Central memory CD8-positive, alpha-beta T cell (primary cell): ENCODE measurements around the gene ECHDC1.
"Not testable (repeated sequence)": the region's sequence is repeated elsewhere in the genome, so short reads cannot be mapped to it uniquely, and the experiment has no call there.

Experiments
- ATAC-seq: fragments of 150-1000 bp; cut with Tn5 transposase; replicated peaks from 2 replicates; pipeline ENCODE4 v1.10.0; 2022; ENCODE audit warnings: mild to moderate bottlenecking, moderate FRiP score, moderate number of reproducible peaks; ENCODE audit not compliant: poor library complexity, severe bottlenecking; ENCODE audit errors: extremely low read depth
- DNase-seq, 2 donors: peaks; one replicate each; pipeline ENCODE4 v3.0.0; 2021; ENCODE audit warnings: low spot score in 2 of 2
- H3K27ac Mint-ChIP-seq: one replicate; pipeline ENCODE4 v1.8.0; 2022; ENCODE audit warnings: low read depth, mild to moderate bottlenecking, moderate library complexity, mixed read lengths
- H3K27me3 Mint-ChIP-seq: one replicate; pipeline ENCODE4 v1.8.0; 2022; ENCODE audit warnings: mixed read lengths
- H3K36me3 Mint-ChIP-seq: one replicate; pipeline ENCODE4 v1.8.0; 2022; ENCODE audit warnings: mild to moderate bottlenecking, moderate library complexity, mixed read lengths; ENCODE audit not compliant: insufficient read depth
- H3K4me1 Mint-ChIP-seq: one replicate; pipeline ENCODE4 v1.8.0; 2022; ENCODE audit warnings: mixed read lengths
- H3K4me3 Mint-ChIP-seq: one replicate; pipeline ENCODE4 v1.8.0; 2022; ENCODE audit warnings: mild to moderate bottlenecking, moderate library complexity, mixed read lengths
- H3K9me3 Mint-ChIP-seq: one replicate; pipeline ENCODE4 v1.8.0; 2022; ENCODE audit warnings: mixed read lengths

Gene ECHDC1

GRCh38 chr6:127342946-127343808 lies at the start of gene ECHDC1:
ECHDC1 (minus strand) TSS chr6:127343609; CDS start chr6:127331028, 12,581 bp downstream.
- Mint-ChIP-seq H3K27ac (no peak within 1 kb of the TSS), H3K27me3 (no peaks in the 10 kb centered on the region), H3K9me3 (no peaks in the 10 kb centered on the region), H3K4me3 (no peak within 1 kb of the TSS), H3K4me1 (no peaks in the 10 kb centered on the region), H3K36me3 (peaks cover 1% of the 10 kb centered on the region)
- ATAC-seq (peak; percentile 84), DNase-seq (peak; percentile 52 to 55)

GRCh38 chr6:127392301-127392700 lies 48.9 kb upstream of the ECHDC1 start:
- no peaks in the 10 kb centered on the region for H3K4me1 Mint-ChIP-seq
- H3K27ac Mint-ChIP-seq: no peak overlapping the region
- no peaks in the 10 kb centered on the region for H3K36me3 Mint-ChIP-seq
- DNase-seq: no peak
- H3K9me3 Mint-ChIP-seq: no peaks in the 10 kb centered on the region
- ATAC-seq: no peak
- H3K4me3 Mint-ChIP-seq: no peak overlapping the region
- H3K27me3 Mint-ChIP-seq: peaks cover 9% of the 10 kb centered on the region

GRCh38 chr6:127391094-127391953 lies 47.9 kb upstream of the ECHDC1 start:
- Mint-ChIP-seq H3K36me3 (no peaks in the 10 kb centered on the region), H3K27ac (no peak overlapping the region), H3K9me3 (no peaks in the 10 kb centered on the region), H3K27me3 (peaks cover 9% of the 10 kb centered on the region), H3K4me1 (no peaks in the 10 kb centered on the region), H3K4me3 (no peak overlapping the region)
- ATAC-seq (no peak), DNase-seq (no peak)

GRCh38 chr6:127389706-127390105 lies 46.3 kb upstream of the ECHDC1 start:
- no peak for ATAC-seq
- no peaks in the 10 kb centered on the region for H3K36me3 Mint-ChIP-seq
- peaks cover 9% of the 10 kb centered on the region for H3K27me3 Mint-ChIP-seq
- no peak overlapping the region for H3K27ac Mint-ChIP-seq
- H3K4me3 Mint-ChIP-seq: no peak overlapping the region
- no peaks in the 10 kb centered on the region for H3K4me1 Mint-ChIP-seq
- no peaks in the 10 kb centered on the region for H3K9me3 Mint-ChIP-seq
- DNase-seq: no peak

GRCh38 chr6:127385668-127386430 lies 42.4 kb upstream of the ECHDC1 start:
- ATAC-seq (no peak), DNase-seq (no peak)
- Mint-ChIP-seq H3K4me1 (no peaks in the 10 kb centered on the region), H3K27ac (no peak overlapping the region), H3K27me3 (peaks cover 9% of the 10 kb centered on the region), H3K9me3 (no peaks in the 10 kb centered on the region), H3K4me3 (no peak overlapping the region), H3K36me3 (no peaks in the 10 kb centered on the region)

GRCh38 chr6:127384848-127385247 lies 41.4 kb upstream of the ECHDC1 start:
- not testable (repeated sequence) for H3K4me1 Mint-ChIP-seq, H3K9me3 Mint-ChIP-seq, H3K36me3 Mint-ChIP-seq, DNase-seq, H3K27me3 Mint-ChIP-seq, H3K27ac Mint-ChIP-seq, H3K4me3 Mint-ChIP-seq, ATAC-seq

- H3K27ac Mint-ChIP-seq: no peak overlapping the region
- no peak overlapping the region for H3K4me3 Mint-ChIP-seq
- H3K9me3 Mint-ChIP-seq: no peaks in the 10 kb centered on the region
- peaks cover 3% of the 10 kb centered on the region for H3K27me3 Mint-ChIP-seq
- no peak for ATAC-seq
- no peaks in the 10 kb centered on the region for H3K36me3 Mint-ChIP-seq
- no peak for DNase-seq
- no peaks in the 10 kb centered on the region for H3K4me1 Mint-ChIP-seq
Observed at GRCh38 chr6:127383988-127384387, 40.6 kb upstream of the ECHDC1 start.

- peaks cover 1% of the 10 kb centered on the region for H3K36me3 Mint-ChIP-seq
- no peak for DNase-seq
- no peaks in the 10 kb centered on the region for H3K4me1 Mint-ChIP-seq
- H3K4me3 Mint-ChIP-seq: no peak overlapping the region
- no peaks in the 10 kb centered on the region for H3K9me3 Mint-ChIP-seq
- no peaks in the 10 kb centered on the region for H3K27me3 Mint-ChIP-seq
- ATAC-seq: no peak
- H3K27ac Mint-ChIP-seq: no peak overlapping the region
Observed at GRCh38 chr6:127382413-127382812, 39.0 kb upstream of the ECHDC1 start.

GRCh38 chr6:127381384-127381783 lies 38.0 kb upstream of the ECHDC1 start:
- H3K4me3 Mint-ChIP-seq: no peak overlapping the region
- H3K27me3 Mint-ChIP-seq: no peaks in the 10 kb centered on the region
- no peak for DNase-seq
- H3K36me3 Mint-ChIP-seq: peaks cover 1% of the 10 kb centered on the region
- H3K27ac Mint-ChIP-seq: no peak overlapping the region
- no peaks in the 10 kb centered on the region for H3K9me3 Mint-ChIP-seq
- no peaks in the 10 kb centered on the region for H3K4me1 Mint-ChIP-seq
- no peak for ATAC-seq

- ATAC-seq: no peak
- H3K36me3 Mint-ChIP-seq: peaks cover 1% of the 10 kb centered on the region
- no peaks in the 10 kb centered on the region for H3K9me3 Mint-ChIP-seq
- H3K4me3 Mint-ChIP-seq: no peak overlapping the region
- no peaks in the 10 kb centered on the region for H3K27me3 Mint-ChIP-seq
- DNase-seq: no peak
- no peak overlapping the region for H3K27ac Mint-ChIP-seq
- no peaks in the 10 kb centered on the region for H3K4me1 Mint-ChIP-seq
Observed at GRCh38 chr6:127376685-127377084, 33.3 kb upstream of the ECHDC1 start.

- Mint-ChIP-seq H3K4me3 (no peak overlapping the region), H3K27me3 (no peaks in the 10 kb centered on the region), H3K4me1 (no peaks in the 10 kb centered on the region), H3K36me3 (no peaks in the 10 kb centered on the region), H3K9me3 (no peaks in the 10 kb centered on the region), H3K27ac (no peak overlapping the region)
- ATAC-seq: no peak
- no peak for DNase-seq
Observed at GRCh38 chr6:127367023-127367375, 23.6 kb upstream of the ECHDC1 start.

GRCh38 chr6:127366282-127367022 lies 23.0 kb upstream of the ECHDC1 start:
- Mint-ChIP-seq H3K4me3 (no peak overlapping the region), H3K9me3 (no peaks in the 10 kb centered on the region), H3K27me3 (no peaks in the 10 kb centered on the region), H3K36me3 (no peaks in the 10 kb centered on the region), H3K4me1 (no peaks in the 10 kb centered on the region), H3K27ac (no peak overlapping the region)
- ATAC-seq (no peak), DNase-seq (no peak)
